BE2C (cell line): ENCODE measurements around the gene ARHGAP42.

Experiments
- DNase-seq: peaks from one replicate; pipeline ENCODE4 v3.0.0-alpha.2; 2020
- H3K27me3 ChIP-seq: fragments of 250-450 bp; sonication (Bioruptor Pico); 2 replicates; pipeline ENCODE4 v1.5.1; 2020; ENCODE audit warnings: mild to moderate bottlenecking
- H3K36me3 ChIP-seq: fragments of 250-450 bp; sonication (Bioruptor Pico); 2 replicates; pipeline ENCODE4 v1.5.1; 2020; ENCODE audit warnings: mild to moderate bottlenecking
- H3K4me1 ChIP-seq: fragments of 250-450 bp; sonication (Bioruptor Pico); 2 replicates; pipeline ENCODE4 v1.5.1; 2020
- H3K4me3 ChIP-seq: 2 replicates; pipeline ENCODE4 v1.5.1; 2011; ENCODE audit warnings: low read depth, low read length
- H3K9me3 ChIP-seq: fragments of 250-450 bp; sonication (Bioruptor Pico); 2 replicates; pipeline ENCODE4 v1.5.1; 2020
- TF ChIP-seq, protein P1 (sequence below): IDR thresholded peaks from 2 replicates; pipeline ENCODE4 v1.5.1; 2012; ENCODE audit warnings: mild to moderate bottlenecking, low read depth, low read length

ARHGAP42 gene

DNA sequence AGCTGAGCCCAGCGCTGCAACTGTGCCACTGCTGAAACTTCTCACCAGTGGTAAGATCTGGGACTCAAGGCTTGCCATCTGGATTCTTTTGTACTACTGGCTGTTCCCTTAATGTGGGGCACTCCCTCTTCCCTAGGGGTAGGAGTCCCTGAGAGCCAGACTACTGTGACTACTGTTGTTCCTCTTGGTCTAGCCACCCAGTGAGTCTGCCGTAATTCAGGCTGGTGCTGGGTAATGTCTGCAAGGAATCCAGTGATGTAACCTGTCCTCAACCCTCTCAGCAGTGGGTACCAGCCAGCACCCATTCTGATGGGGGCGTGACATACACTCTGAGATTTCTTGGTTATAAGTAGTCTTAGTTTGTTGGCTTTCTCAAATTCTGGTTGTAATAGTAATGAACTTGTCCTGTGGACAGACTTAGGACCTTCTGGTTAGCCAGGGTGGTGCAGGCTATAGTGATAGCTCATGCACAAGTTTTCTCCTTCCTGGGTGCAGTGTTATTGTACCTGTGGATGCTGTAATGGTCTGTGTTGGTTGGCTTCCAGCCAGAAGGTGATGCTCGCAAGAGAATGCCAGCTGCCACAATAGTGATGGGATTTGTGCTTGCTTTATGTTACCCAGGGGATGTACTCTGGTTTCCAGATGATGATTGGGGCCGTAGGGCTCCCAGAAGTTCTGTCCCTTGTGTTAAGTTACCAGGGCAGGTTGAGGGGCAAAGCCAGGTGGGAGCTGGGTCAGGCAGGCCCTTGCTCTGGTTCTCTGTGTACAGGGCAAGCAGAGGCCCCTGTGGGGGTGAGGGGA lies 65.5 kb downstream of the ARHGAP42 start:
- Histone ChIP-seq H3K36me3 (no peaks in the 10 kb centered on the region), H3K27me3 (no peaks in the 10 kb centered on the region), H3K4me1 (peaks cover 31% of the 10 kb centered on the region), H3K9me3 (no peaks in the 10 kb centered on the region), H3K4me3 (peak overlapping the region; percentile 13; the same call in 1 of the 2 replicates)
- TF ChIP-seq, protein P1, sequence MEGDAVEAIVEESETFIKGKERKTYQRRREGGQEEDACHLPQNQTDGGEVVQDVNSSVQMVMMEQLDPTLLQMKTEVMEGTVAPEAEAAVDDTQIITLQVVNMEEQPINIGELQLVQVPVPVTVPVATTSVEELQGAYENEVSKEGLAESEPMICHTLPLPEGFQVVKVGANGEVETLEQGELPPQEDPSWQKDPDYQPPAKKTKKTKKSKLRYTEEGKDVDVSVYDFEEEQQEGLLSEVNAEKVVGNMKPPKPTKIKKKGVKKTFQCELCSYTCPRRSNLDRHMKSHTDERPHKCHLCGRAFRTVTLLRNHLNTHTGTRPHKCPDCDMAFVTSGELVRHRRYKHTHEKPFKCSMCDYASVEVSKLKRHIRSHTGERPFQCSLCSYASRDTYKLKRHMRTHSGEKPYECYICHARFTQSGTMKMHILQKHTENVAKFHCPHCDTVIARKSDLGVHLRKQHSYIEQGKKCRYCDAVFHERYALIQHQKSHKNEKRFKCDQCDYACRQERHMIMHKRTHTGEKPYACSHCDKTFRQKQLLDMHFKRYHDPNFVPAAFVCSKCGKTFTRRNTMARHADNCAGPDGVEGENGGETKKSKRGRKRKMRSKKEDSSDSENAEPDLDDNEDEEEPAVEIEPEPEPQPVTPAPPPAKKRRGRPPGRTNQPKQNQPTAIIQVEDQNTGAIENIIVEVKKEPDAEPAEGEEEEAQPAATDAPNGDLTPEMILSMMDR: no peak
- DNase-seq: peak; percentile 70

DNA sequence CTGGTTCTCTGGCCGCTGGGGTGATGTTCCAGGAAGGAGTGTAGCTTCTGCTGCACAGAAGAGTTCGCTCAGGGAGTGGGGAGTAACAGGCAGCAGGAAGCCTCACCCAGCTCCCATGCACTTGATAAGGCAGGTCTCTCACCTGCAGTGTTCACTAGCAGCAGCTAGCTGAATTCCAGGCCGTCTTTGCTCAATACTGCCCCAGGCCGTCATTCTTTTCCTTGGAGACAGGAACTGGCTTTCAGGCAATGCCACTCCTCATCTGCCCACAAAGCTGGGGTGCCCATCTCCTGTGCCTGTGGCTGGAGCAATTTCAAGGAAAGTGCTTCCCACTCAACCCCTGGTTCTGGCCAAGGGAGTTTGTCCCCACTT lies 66.1 kb downstream of the ARHGAP42 start:
- Histone ChIP-seq H3K4me1 (peaks cover 34% of the 10 kb centered on the region), H3K36me3 (no peaks in the 10 kb centered on the region), H3K27me3 (no peaks in the 10 kb centered on the region), H3K9me3 (no peaks in the 10 kb centered on the region), H3K4me3 (peak overlapping the region; percentile 13; the same call in 1 of the 2 replicates)
- DNase-seq: no peak
- TF ChIP-seq, protein P1: no peak

DNA sequence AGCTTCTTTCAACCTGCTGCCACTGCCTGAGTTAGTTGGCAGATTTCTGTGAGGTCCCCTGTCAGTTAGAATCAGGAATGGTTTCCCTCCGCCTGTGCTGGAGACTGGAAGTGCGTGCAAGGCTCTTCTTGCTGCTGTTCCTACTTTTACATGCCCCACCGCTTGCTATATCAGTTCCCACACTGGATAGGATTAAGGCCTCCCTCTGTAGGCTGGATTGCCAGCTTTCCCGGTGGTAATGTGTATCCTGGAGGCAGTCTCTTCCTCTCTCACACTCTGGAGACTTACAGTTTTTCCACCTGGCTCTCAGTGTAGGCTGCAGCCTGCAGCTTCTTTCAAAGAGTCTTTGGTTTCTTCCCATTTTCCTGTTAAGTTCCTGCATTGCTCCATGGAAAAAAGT lies 66.5 kb downstream of the ARHGAP42 start:
- Histone ChIP-seq H3K4me1 (peaks cover 34% of the 10 kb centered on the region), H3K9me3 (no peaks in the 10 kb centered on the region)
- DNase-seq: peak; percentile 46

DNA sequence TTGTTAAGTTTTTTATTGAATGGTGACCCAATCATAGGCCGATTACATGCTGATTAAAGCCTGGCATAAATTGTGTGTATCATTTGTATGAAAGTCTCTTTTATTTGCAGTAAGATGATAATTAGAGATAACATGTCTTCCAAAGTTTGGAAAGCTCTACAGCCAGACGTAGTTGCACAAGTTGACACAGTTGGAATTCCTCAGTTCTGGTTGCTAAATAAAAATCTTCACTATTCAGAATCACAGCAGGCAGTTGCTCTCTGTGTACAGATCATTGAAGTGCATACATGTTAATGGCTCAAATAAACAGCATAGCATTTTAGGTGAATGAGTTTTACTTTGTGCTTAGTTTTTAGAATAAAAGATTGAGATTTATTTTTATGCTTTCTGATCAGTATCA lies 69.5 kb downstream of the ARHGAP42 start:
- TF ChIP-seq, protein P1: no peak
- no peak for DNase-seq
- H3K4me1 ChIP-seq: peaks cover 51% of the 10 kb centered on the region
- H3K9me3 ChIP-seq: no peaks in the 10 kb centered on the region
- no peak overlapping the region for H3K4me3 ChIP-seq
- no peaks in the 10 kb centered on the region for H3K36me3 ChIP-seq
- H3K27me3 ChIP-seq: no peaks in the 10 kb centered on the region

More for the DNA sequence above, 66.5 kb downstream of the ARHGAP42 start:
- H3K4me3 ChIP-seq: peak overlapping the region; percentile 10; the same call in 1 of the 2 replicates
- TF ChIP-seq, protein P1: 0 out of 2 replicates have a peak, but pooled peaks have one; percentile 9
- no peaks in the 10 kb centered on the region for H3K27me3 ChIP-seq
- no peaks in the 10 kb centered on the region for H3K36me3 ChIP-seq

DNA sequence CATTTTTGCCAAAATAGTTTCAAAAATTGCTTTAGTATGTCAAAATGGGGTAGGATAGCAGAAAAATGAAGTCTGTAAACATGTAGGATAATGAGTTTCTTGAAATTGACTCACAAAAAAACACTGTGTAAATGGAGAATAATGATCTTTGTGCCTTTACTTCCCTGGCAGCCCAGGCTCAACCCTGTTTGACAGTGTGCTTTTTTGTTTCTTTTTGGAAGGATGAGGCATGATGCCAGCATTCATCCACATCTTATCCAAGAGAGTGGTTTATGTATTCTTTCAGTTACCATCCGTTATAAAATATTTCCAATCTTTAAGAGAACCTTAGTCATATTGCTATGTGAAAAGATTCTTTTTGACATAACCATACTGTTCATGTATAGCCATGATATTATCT lies 70.6 kb downstream of the ARHGAP42 start:
- no peak for DNase-seq

More for the DNA sequence above, 70.6 kb downstream of the ARHGAP42 start:
- H3K9me3 ChIP-seq: no peaks in the 10 kb centered on the region
- TF ChIP-seq, protein P1: no peak
- H3K36me3 ChIP-seq: no peaks in the 10 kb centered on the region
- H3K4me1 ChIP-seq: peaks cover 44% of the 10 kb centered on the region
- H3K27me3 ChIP-seq: no peaks in the 10 kb centered on the region
- no peak overlapping the region for H3K4me3 ChIP-seq
